ENCODE data around the gene SBK1.
"Not testable (repeated sequence)": the region's sequence is repeated elsewhere in the genome, so short reads cannot be mapped to it uniquely, and the experiment has no call there.

Gene SBK1

DNA sequence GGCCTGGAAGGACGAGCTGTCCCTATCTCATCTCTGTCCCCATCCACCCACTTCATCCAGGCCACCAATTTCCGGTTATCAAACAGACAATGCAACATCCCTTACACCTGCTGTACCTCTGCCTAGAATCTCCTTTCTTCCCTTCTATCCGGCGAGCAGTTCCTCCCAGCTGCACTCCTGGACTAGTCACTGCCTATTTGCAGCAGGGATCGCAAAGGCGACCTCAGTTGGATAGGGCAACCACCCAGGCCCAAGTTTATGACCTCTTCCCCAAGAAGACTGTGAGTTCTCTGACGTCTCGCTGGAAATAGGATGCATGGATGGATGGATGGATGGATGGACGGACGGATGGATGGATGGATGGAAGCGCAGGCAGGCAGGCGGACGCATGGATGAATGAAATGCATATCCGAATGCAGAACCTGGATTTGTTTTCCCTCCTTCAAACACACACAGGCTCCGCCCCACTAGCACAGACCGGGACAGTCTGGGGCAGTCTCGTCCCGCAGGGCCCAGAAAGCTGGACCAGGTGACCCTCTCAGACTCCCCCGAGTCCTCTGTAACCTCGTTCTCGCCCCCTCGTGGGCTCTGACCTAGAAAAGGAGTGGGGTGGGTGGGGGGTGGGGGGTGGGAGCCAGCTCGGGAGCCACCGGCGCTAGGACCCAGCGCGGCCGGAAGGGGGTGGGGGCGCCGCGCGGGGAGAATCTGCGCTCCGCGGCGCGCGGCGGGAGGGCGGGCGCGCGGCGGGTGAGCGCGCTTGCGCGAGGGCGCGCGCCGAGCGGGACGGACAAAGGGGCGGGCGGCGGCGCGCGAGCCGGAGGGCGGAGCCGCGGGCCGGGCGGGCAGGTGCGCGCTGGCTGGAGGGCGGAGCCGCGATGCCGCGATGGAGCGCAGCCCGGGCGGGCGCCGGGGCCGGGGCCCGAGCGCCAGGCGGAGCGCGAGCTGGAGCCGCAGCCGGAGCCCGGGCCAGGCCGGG is at the start of gene SBK1:
Gene SBK1 (plus strand): TSS at position 875 of the 976 bp plus-strand sequence. CDS start 24,867 bp downstream, outside the sequence.
- peak; percentile 80 to 83 for DNase-seq

DNA sequence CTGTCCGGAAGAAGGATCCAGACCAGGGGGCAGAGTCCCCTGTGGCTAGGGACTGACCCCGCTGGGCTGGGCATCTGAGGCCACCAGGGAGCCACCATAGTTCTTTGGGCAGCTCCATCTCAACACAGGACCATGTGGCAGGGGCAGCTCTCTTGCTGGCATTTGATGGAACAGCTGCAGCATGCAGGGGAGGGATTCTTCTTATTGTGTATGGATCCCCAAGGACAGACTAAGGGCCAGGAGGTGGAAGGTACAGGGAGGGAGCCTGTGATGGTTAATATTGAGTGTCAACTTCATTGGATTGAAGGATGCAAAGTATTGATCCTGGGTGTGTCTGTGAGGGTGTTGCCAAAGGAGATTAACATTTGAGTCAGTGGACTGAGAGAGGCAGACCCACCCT is 42.8 kb upstream of the SBK1 start:
- DNase-seq, result not testable (repeated sequence)

DNA sequence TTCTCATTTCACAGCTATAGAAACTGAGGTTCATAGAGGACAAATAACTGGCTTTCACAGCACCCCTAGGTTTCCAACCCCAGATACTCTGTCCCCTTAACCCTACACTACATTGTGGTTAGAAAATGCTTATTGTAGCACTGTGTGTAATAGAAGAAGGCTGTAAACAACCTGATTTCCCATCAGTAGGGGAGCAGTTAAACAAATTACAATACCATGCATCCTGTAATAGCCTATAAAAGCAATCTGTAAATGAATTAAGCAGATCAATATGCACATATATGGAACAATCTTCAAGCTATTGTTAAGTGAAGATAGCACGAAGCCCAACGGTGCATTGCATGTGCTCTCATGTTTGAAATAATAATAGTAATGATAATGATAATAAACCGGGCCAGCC is 41.3 kb upstream of the SBK1 start:
- DNase-seq, result no peak

DNA sequence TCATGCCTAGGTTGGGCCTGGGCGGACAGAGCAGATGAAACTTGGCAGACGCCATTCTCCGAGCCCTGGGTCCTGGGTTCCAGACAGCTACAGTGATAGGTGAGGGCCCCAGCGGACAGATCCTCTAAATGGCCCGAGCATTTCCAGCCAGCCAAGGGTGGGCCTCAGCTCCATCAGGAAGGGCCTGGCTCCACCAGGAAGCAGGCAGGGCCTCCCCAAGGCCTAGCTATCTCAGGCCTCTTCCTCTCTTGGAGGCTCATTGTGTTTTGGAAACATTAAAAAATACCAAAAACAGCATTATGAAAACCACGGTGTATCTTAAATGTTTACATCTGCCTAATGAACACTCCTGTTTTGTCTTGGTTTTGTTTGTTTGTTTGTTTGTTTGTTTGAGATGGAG is 38.2 kb upstream of the SBK1 start:
- no peak for DNase-seq

DNA sequence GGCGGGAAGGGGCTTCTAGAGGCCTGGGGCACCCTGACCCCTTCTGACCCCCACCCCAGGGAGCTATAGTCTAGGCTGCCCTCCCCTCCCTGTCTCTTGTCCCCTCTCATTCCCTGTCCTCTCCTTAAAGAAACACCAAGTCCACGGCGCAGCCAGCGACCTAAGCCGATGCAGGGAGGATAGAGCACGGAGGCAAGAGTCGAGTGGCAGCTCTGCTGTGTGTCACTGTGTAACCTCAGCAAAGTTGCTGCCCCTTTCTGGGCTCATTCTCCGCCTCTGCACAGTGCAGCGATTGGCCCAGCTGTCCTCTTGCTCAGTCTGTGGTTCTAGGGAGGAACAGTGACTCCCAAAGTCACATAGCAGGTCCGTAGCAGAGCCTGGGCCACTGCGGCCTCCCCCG is 36.5 kb upstream of the SBK1 start:
- no peak for DNase-seq

DNA sequence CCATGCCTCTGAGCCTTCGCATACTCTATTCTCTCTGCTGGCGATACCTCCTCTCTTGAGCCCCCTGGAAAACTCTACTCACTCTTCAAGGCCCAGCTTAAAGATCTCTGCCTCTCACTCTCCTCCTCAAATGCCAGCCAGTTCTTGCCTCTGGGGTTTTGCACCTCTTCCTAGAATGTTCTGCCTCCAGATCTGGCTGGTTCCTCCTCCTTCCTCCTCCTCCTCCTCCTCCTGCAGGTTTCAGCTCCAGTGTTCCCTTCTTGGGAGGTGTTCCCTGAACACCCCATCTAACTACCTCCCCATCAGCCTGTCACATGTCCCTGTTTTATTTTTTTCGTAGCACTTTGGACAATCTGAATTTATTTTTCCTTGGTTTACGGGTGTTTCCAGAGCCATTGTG is 35.1 kb upstream of the SBK1 start:
- DNase-seq, result no peak

DNA sequence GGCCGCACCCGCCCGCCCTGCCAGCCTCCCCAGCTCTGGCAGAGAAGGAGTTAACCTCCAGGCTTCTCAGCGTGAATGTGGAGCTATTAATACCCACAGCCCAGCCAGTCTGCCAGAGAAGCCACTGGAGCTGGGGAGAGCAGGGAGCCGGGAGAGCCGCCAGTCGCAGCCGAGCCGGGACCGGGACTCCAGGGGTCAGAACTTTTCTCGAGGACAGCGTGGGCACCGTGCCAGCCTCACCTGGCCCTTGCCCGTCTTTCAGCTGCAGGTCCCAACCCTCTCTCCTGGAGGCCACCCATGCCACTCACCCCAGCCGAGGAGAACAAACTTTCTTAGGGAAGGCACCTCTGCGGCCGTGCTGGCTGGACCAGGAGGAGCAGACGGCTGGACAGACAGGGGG is 33.8 kb upstream of the SBK1 start:
- no peak for DNase-seq

DNA sequence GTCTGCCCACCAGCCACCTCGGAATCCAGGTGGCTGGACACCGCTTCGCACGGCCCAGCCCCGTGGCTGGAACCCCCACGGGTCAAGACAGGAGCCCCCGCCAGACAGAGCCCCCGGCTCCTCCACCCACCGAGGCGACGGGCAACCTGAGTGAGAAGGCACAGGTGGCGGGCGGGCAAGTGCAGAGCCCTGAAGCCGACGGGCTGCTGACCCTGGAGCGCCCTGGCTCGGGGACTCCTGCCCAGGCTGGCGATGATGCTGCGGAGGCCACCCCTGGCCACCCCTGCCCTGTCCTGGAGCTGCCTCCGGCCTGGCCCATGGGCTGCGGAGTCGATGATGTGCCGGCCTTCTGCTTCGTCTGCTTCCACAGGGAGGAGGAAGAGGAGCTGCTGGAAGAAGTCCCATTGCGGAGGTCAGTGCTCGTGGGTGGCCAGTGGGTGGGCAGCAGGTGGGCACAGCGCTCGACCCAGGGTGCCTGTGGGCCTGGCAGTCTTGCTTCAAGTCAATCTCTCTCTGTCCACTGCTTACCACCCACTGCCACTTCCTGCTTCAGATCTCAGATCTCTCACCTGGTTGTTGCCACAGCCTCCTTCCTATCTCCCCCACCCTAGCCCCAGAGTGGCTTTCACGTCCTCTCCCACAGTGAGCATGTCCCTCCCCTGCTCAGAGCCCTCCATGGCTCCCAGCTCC is 33.1 kb upstream of the SBK1 start:
- no peak for DNase-seq

DNA sequence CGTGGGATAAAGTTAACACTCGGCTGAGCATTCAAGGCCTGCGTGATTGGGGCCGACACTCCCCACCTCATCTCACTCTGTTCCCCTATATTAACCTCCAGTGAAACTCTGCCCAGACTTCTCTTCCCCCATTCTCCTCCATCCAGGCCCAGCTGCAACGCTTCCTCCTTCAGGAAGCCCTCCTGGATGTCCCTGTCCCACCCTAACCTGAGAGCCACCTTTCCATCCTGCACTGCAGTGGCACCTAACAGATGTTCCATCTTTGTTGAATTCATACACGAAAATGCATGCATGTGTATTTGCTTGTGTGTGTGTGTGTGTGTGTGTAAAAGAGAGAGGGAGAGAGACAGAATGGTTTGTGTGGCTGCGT is 32.6 kb upstream of the SBK1 start:
- no peak for DNase-seq

DNA sequence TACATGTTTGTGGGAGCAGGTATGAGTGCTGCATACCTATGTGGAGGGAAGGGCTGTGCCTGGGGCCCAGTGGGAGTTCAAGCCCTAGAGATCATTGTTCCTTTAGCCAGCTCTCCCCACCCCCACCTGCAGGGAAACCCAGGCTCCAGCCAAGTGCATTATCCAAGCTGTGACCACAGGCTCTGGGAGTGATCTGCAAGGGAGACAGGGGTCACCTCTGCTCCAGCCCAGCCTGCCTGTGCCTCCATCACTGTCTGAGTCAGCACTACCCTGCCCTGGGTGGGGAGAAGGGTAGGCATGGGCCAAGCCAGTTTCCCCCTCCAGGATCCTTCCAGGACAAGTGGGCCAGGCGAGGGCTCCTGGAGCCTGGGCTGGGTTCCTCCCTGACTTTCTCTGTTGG is 32.1 kb upstream of the SBK1 start:
- DNase-seq, result no peak

DNA sequence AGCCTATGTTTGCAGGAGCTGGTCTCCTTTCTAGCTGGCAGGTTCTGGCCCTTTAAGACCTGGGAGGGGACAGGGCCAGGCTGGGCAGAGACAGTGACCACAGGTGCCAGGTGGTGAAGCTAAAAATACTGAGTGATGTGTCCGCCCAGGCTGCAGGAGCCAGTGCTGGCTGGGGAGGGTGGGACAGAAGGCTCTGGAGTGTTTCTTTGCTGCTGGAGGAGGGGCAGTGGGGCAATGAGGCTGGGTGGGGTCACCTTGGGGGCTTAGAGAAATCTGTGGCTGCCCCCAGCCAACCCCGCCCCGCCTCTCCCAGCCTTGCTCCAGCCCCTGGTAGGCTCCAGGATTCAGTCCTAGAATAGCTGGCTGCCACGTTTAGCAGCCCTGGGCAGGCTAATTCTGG is 30.4 kb upstream of the SBK1 start:
- DNase-seq, result no peak

DNA sequence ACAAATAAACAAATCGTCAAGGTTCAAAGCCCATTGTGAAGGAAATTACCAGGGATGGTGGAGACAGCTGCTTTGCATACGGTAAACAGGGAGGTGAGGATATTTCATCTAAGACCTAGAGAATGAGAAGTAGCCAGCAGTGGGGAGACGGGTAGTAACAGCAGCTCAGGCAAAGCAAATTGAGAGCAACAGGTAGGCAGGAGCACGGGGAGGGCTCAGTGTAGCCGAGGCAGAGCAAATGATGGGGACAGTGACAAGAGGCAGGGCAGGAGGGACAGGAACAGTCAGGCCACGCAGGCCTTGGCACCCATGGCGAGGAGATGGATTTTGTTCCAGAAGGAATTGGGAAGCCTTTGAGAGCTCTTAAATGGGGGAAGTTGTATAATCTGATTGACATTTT is 29.0 kb upstream of the SBK1 start:
- DNase-seq, result no peak

DNA sequence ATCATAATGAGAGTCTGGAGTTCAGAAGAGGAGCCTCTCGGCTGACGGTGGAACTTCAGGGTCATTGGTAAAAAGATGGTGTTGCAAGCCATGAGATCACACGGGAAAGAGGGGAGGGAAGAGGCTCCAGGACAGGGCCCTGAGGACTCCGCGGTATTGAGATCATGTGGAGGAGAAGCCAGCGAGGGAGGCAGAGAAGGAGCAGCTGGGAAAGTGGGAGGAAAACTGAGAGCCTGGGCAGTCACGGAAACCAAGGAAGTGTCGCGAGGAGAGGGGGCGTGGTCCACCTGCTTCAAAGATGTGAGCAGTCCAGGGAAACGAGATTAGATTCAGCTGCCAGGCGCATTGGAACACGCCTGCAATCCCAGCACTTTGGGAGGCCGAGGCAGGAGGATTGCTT is 27.7 kb upstream of the SBK1 start:
- no peak for DNase-seq

DNA sequence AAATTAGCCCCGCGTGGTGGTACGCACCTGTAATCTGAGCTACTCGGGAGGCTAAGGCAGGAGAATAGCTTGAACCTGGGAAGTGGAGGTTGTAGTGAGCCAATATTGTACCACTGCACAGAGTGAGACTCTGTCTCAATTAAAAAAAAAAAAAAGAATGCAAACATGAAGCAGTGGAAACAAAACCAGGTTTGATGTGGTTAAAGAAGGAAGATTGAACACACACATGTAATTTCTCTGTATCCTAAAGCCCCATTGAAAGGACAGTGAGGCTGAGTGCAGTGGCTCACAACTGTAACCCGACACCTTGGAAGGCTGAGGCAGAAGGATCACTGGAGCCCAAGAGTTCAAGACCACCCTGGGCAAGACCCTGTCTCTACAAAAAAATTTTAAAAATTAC is 26.5 kb upstream of the SBK1 start:
- DNase-seq, result no peak

DNA sequence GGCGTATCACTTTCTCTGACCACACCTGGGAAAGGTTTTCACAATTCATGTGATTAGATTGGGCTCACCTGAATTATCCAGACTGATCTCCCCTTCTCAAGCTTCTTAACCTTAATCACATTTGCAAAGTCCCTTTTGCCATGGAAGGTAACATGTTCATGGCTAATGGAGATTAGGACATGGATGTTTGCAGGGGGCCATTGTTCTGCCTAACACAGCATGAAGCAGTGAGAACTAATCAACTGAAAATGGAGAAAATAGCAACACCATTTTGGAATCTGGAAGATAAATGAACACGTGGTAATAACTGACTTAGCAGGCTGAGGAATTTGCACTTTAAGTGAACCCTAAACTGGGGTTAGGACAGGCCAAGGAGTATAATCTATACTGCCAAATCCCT is 25.0 kb upstream of the SBK1 start:
- no peak for DNase-seq

DNA sequence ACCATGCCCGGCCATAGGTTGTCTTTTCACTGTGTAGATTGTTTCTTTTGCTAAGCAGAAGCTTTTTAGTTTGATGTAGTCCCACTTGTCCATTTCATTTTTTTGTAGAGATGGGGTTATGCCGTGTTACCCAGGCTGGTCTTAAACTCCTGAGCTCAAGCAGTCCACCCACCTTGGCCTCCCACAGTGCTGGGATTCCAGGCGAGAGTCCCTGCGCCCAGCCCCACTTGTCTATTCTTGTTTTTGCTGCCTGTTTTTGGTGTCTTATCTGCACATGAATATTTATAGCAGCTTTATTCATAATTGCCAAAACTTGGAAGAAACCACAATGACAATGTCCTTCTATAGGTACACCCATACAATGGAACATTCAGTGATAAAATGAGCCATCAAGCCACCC is 18.8 kb upstream of the SBK1 start:
- no peak for DNase-seq

DNA sequence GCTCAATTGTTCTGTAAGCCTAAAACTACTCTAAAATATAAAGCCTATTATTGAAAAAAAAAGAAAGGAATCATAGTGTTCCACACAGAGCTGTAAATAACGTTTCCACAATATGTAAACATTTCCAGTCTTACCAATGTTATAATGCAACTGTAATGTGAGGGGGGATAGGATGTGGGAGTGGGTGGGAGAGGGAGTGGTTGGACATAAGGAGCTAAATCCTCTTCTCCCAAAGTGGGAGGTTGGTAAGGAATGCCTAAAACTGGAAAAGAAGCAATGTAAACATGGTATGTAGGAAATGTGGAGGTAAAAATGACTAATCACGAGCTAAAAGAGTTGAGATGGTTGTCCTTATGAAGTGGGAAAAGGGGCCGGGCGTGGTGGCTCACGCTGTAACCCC is 17.6 kb upstream of the SBK1 start:
- no peak for DNase-seq

DNA sequence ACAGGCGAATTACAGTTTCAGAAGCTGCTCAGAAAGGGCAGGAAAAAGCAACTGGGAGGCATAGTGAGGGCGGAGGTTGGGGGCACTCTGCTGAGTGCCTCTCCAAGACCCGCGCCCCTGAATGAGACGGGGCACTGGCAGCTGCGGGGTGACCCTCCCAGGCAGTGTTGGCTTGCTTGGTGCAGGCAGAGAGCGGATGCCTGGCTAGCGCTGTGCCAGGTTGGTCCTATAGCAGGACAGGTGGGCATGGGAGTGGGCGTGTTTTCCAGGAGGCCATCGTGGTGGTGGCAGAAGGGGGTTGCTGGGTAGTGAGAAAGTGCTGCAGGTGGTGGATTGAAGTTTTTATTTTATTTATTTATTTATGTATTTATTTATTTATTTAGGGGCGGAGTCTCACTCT is 16.0 kb upstream of the SBK1 start:
- DNase-seq, result no peak

DNA sequence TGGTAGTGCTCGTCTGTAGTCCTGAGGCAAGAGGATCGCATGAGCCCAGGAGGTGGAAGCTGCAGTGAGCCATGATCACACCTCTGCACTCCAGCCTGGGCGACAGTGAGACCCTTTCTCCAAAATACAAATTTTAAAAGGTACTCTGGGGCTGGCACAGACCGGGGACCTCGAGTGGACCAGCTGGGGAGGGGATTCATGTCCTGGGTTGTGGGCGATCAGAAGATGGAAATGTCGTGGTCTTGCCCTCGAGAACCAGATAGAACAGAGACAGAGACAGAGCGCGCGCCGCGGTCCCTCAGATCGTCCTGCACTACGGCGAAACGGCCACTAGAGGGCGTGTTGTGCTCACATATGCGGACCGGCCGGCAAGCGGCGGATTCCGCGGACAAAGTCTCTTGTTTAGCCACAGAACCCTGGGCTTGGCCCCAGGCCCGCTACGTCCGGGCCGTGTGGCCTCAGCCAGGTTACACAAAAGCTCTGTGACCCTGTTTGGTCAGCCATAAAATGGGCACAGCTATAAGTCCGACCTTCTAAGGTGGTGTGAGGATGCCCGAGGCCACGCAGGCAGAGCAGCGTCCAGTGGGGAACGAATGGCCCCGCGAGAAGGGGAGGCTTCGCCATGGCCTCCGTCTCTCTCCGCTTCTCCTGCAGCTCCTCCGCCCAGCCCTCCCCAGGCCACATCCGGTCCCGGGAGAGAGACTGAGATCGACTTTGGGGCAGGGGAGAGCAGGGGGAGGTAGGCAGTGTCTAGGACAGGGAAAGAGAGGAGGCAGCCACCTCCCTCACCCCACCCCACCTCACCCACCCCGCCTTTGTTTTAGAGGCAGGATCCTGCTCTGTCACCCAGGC is 14.6 kb upstream of the SBK1 start:
- DNase-seq, result peak; percentile 80 to 86

DNA sequence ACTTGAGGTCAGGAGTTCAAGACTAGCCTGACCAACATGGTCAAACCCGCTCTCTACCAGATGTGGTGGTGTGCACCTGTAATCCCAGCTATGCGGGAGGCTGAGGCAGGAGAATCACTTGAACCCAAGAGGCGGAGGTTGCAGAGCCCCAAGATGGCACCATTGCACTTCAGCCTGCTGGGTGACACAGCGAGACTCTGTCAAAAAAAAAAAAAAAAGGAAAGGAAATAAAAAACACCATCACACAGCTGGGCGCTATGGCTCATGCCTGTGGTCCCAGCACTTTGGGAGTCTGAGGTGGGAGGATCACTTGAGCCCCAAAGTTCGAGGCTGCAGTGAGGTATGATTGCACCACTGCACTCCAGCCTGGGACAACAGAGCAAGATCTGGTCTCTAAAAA is 13.3 kb upstream of the SBK1 start:
- DNase-seq, result no peak

DNA sequence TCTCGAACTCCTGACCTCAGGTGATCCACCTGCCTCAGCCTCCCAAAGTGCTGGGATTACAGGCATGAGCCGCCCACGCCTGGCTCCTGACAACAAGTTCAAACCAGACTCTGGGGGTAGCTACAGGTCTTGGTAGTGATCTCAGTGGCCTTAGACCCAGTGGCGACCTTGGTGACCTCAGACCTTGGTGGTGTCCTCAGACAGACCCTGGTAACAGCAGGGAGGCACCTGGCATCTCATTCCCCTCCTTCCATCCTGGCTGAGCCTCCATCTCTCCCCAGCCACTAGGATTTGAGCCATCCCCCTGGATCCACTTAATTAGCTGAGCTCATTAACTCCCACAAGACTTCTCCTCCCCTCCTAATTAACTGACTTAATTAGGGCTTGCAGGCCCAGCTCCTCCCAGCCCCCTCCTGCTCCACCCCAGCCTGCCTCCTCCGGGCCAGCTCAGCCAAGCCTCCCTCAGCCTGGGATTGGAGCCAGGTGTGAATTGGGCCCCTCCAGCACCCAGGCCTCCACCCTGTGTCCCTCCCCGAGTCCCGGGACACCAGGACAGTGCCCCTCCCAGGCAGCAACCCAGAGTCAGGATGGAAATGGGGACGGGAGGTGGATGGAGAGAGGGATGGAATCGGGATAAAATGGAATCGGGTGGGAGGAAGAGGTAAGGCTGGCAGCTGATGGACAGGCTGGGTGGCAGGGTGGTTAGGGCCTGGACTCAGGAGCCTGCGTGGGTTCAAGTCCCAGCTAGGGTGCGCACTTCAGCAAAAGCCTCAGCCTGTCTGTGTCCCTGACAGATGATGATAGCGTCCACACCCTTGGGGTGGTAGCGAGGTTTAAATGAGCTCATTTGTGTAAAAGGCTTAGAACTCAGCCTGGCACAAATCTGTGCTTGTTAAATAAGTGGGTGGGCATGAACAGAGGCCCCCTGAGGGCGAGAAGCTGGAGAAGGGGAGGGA is 11.2 kb upstream of the SBK1 start:
- no peak for DNase-seq

DNA sequence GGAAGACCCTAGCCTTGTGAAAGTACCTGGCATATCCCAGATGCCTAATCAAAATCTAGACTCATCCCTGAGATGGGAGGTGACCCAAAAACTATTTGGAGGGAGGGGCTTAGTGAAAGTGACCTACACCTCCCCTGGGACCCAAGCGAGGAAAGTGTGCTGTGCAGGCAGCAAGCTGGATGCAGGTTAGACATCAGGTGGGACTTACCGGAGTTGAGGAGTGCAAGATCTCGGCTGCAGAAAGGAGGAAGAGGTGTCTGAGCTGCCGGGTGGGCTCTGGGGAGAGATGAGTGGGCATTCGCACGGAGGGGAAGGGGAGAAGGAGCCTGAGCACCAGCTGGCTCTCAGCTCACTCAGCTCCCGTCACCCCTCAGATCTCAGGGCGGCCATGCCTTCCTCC is 10.3 kb upstream of the SBK1 start:
- DNase-seq, result no peak

All from activated CD4-positive, alpha-beta T cell treated with anti-CD3 and anti-CD28 coated beads for 4 hours (primary cell).